ENCODE data around the gene PXDN. TPM values are rescaled to one million over a fixed set of nuclear protein-coding genes. Genes with fewer than 3 reads are reported as not detected.

Gene PXDN
- total RNA-seq, 4 donors from 2014 or later = 101 to 169 (median 134) TPM

- TF ChIP-seq CTCF (IDR thresholded peaks at IDR 0.05; ENCODE audit: low read depth) = no peak
Measured at GRCh38 chr2:1602278-1603010, 141.9 kb downstream of the PXDN start.

DNA sequence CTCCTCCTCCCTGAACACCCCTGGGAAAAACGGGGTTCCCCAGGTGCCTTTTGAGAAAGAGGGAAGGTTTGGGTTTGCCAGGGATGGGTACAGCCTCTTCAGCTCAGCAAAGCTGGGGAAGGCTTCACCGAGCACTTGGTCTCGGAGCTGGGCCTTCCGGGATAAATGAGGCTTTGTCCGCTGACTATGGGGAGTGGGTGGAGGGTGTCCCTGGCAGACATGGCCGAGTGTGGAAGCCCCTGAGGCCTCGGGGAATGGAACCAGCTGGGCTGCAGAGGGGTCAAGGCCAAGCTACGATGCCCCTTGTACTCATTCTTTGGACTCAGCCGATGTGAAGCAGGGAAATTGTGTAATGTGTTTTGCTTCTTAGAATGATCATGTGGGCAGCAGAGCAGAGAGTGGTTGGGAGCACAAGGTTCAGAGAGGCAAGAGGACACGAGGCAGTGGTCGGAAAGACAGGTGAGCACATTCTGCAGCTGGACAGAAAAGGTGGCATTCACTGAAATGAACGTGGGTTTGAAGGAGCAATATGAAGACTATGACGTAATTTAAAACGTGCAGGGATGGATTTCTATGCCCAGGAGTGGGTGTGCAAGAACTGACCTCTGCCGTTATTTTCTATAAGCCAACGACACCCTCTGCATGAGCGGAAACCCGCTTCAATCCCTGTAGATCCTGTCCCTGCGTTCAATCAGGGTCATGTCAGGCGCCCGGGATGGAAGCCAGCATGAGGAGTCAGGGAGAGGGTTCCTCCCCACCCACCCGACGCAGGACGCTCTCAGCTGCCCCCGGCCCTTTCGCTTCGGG lies 142.6 kb downstream of the PXDN start:
- no peak for TF ChIP-seq CTCF (IDR thresholded peaks at IDR 0.05; ENCODE audit: low read depth)

DNA sequence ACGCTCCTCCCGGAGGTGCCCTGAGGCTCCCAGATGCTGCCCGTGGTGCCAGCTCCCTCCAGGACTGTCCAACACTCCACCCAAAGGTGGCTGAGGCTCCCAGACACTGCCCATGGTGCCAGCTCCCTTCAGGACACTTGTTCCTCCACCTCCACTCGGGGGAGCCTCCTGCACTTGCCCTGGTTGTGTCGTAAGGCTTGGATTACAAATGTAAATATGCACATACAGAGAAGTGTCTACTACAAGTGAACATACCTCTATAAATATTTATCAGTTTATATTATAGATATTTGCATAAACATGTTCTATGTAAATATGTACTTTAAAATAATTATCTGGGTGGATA lies 143.3 kb downstream of the PXDN start:
- TF ChIP-seq CTCF (IDR thresholded peaks at IDR 0.05; ENCODE audit: low read depth) = no peak

GRCh38 chr2:1600191-1601066 lies 143.9 kb downstream of the PXDN start:
- TF ChIP-seq CTCF (IDR thresholded peaks at IDR 0.05; ENCODE audit: low read depth) = no peak

DNA sequence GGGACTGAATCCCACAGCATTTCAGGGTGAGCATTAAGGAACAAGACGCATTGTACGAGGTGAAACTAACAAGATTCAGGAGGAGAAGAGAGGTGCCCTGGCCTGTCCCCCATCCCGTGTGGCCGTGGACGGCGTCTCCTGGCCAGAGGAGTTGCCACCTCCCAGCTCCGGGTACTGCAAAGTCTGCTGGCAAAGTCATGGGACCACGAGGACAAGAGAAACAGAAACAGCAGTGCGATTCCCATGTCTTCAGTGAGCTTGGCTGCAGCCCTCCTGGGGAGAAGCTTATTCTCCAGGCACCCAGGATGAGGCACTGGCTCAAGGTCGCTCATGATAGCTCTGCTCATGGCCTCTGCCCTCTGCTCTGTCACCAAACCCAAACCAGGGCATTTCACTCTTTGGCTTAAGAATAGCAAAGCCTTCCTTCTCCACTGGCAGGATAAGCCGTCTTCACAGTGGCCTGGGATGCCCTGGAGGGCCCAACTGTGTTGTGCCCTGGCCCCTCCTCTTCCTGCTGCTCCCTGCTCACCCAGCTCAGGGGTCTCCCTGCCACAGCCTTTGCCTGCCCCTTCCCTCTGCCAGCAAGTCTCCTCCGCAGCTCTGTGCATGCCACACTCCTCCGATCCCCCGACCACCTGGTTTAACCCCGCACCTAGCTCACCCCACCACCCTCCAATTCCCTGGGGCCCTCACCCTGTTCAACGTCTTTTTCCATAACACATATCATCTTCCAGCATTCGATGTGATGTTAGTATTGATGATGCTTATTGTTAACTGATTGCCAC lies 144.8 kb downstream of the PXDN start:
- TF ChIP-seq CTCF (IDR thresholded peaks at IDR 0.05; ENCODE audit: low read depth) = no peak

GRCh38 chr2:1598800-1599199 lies 145.5 kb downstream of the PXDN start:
- no peak for TF ChIP-seq CTCF (IDR thresholded peaks at IDR 0.05; ENCODE audit: low read depth)
